Measurements from ENCODE around the gene DBP. TPM values are rescaled to one million over a fixed set of nuclear protein-coding genes. Genes with fewer than 3 reads are reported as not detected.
"Not testable (repeated sequence)": the region's sequence is repeated elsewhere in the genome, so short reads cannot be mapped to it uniquely, and the experiment has no call there.

The DBP gene, protein sequence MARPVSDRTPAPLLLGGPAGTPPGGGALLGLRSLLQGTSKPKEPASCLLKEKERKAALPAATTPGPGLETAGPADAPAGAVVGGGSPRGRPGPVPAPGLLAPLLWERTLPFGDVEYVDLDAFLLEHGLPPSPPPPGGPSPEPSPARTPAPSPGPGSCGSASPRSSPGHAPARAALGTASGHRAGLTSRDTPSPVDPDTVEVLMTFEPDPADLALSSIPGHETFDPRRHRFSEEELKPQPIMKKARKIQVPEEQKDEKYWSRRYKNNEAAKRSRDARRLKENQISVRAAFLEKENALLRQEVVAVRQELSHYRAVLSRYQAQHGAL
- total RNA-seq = 10 to 100 TPM in 2 of 4 donors, 1 to 10 TPM in 2; 2.4 to 20.1 (median 10.1) TPM

GRCh38 chr19:48636859-48637448 is at the start of gene DBP:
TSS of gene DBP (minus strand) at chr19:48637379. CDS start at chr19:48636994, 385 bp downstream.
- H3K4me1 ChIP-seq = peaks cover 0 to 59% (median 40%) of the 10 kb centered on the region in 4 donors
- 0 to 1% methylated on average over 17 to 30 of the region's 40 CpGs for WGBS, 2 donors
- no peak for DNase-seq (ENCODE audit: low spot score in 2 of 2)
- peak within 1 kb of the TSS; percentile 94 to 99 (median 99) for H3K27ac ChIP-seq
- no peaks in the 10 kb centered on the region for H3K27me3 ChIP-seq
- peaks cover 0 to 7% (median 0%) of the 10 kb centered on the region in 3 donors for H3K36me3 ChIP-seq
- TF ChIP-seq POLR2A (IDR thresholded peaks at IDR 0.05) = no peak
- peak in 3 of 5 experiments; percentile 17 to 27 (median 19) for TF ChIP-seq CTCF (IDR thresholded peaks at IDR 0.05)
- H3K9me3 ChIP-seq = no peaks in the 10 kb centered on the region
- H3K4me3 ChIP-seq = peak within 1 kb of the TSS; percentile 49 to 85 (median 64)

DNA sequence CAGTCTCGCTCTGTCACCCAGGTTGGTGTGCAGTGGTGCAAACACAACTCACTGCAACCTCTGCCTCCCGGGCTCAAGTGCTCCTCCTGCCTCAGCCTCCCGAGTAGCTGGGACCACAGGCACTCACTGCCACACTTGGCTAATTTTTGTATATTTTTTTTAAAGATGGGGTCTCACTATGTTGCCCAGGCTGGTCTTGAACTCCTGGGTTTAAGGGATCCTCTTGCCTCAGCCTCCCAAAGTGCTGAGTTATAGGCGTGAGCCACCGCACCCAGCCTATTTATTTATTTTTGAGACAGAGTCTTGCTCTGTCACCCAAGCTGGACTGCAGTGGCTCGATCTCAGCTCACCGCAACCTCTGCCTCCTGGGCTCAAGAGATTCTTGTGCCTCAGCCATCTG is 49.5 kb upstream of the DBP start:
- H3K4me1 ChIP-seq = peaks cover 0 to 13% (median 0%) of the 10 kb centered on the region in 4 donors
- DNase-seq (ENCODE audit: low spot score in 2 of 2) = not testable (repeated sequence)
- WGBS, 2 donors = 94% methylated on average over 7 of the region's 7 CpGs

GRCh38 chr19:48686088-48686487 is 48.9 kb upstream of the DBP start:
- DNase-seq (ENCODE audit: low spot score in 2 of 2) = no peak
- Histone ChIP-seq H3K4me1 (peaks cover 0 to 13% (median 0%) of the 10 kb centered on the region in 4 donors), H3K27ac (no peak overlapping the region), H3K27me3 (no peaks in the 10 kb centered on the region), H3K4me3 (no peak overlapping the region), H3K36me3 (no peaks in the 10 kb centered on the region), H3K9me3 (no peaks in the 10 kb centered on the region)
- 42 to 56% methylated on average over 3 of the region's 3 CpGs for WGBS, 2 donors
- no peak for TF ChIP-seq EP300 (IDR thresholded peaks at IDR 0.05)
- no peak for TF ChIP-seq POLR2A (IDR thresholded peaks at IDR 0.05)
- TF ChIP-seq CTCF (IDR thresholded peaks at IDR 0.05) = no peak

More for the DNA sequence above, 49.5 kb upstream of the DBP start:
- H3K36me3 ChIP-seq, H3K27me3 ChIP-seq, H3K4me3 ChIP-seq, H3K27ac ChIP-seq, H3K9me3 ChIP-seq: not testable (repeated sequence)

GRCh38 chr19:48685583-48685982 is 48.4 kb upstream of the DBP start:
- Histone ChIP-seq H3K4me1 (peaks cover 0 to 13% (median 0%) of the 10 kb centered on the region in 4 donors), H3K27ac (no peak overlapping the region), H3K4me3 (no peak overlapping the region), H3K27me3 (no peaks in the 10 kb centered on the region), H3K36me3 (no peaks in the 10 kb centered on the region), H3K9me3 (no peaks in the 10 kb centered on the region)
- no peak for TF ChIP-seq POLR2A (IDR thresholded peaks at IDR 0.05)
- 85 to 90% methylated on average over 9 of the region's 9 CpGs for WGBS, 2 donors
- no peak for DNase-seq (ENCODE audit: low spot score in 2 of 2)

DNA sequence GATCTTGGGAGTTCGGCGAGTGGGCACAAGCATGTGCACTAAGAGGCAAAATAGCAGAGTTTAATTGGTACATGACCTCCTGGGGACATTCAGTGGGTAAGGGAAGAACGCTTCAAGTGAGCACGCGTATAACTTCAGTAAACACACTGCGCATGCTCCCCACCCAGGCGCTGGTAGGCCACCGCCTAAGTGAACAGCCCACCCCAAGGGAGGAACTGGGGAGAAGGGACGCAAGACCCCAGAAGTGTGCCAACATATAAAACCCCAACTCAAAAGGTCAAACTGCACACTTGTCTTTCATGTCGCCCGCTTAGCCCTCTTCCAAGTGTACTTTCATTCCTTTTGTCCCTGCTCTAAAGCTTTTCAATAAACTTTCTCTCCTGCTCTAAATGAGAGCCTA is 46.2 kb upstream of the DBP start:
- peaks cover 0 to 13% (median 0%) of the 10 kb centered on the region in 4 donors for H3K4me1 ChIP-seq
- peak overlapping the region in 1 of 4 donors; percentile 25 for H3K4me3 ChIP-seq
- 30 to 41% methylated on average over 11 of the region's 11 CpGs for WGBS, 2 donors
- TF ChIP-seq EP300 (IDR thresholded peaks at IDR 0.05) (no peak), CTCF (IDR thresholded peaks at IDR 0.05) (no peak), POLR2A (IDR thresholded peaks at IDR 0.05) (no peak)
- H3K27ac ChIP-seq = no peak overlapping the region
- no peaks in the 10 kb centered on the region for H3K36me3 ChIP-seq
- DNase-seq (ENCODE audit: low spot score in 2 of 2) = peak in 1 of 2 donors; percentile 33
- no peaks in the 10 kb centered on the region for H3K27me3 ChIP-seq
- H3K9me3 ChIP-seq = no peaks in the 10 kb centered on the region

DNA sequence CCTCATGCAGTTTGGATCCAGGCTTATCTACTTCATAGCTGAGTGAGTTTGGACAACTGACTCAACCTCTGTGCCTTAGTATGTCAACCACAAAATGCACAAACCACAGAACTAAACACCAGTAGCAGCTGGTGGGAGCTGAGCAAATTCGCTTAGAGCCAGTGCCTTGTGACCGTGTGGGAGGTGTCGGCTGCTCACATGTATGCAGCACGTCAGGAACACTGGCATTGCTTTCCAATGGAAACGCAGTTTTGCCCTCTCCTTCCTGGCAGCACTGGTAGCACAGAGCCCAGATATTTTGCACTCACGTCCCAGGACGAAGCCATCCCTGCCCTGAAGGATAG is 43.9 kb upstream of the DBP start:
- H3K4me1 ChIP-seq = peaks cover 0 to 13% (median 0%) of the 10 kb centered on the region in 4 donors
- H3K4me3 ChIP-seq = no peak overlapping the region
- 59 to 68% methylated on average over 7 of the region's 7 CpGs for WGBS, 2 donors
- no peaks in the 10 kb centered on the region for H3K36me3 ChIP-seq
- no peak for DNase-seq (ENCODE audit: low spot score in 2 of 2)
- H3K27ac ChIP-seq = peak overlapping the region in 1 of 4 donors; percentile 27
- H3K9me3 ChIP-seq = no peaks in the 10 kb centered on the region
- H3K27me3 ChIP-seq = no peaks in the 10 kb centered on the region
- no peak for TF ChIP-seq CTCF (IDR thresholded peaks at IDR 0.05)
- no peak for TF ChIP-seq POLR2A (IDR thresholded peaks at IDR 0.05)
- peak in 1 of 2 donors; percentile 34 for TF ChIP-seq EP300 (IDR thresholded peaks at IDR 0.05)
